HuH-7 (cell line): ENCODE data around the gene HOXA1.
A peak's percentile ranks its signal among the peaks of the same experiment; 100 is the strongest.

Experiments used
- DNase-seq: peaks from one replicate; pipeline ENCODE4 v3.0.0; 2011; ENCODE audit warnings: low spot score

The HOXA1 gene

DNA sequence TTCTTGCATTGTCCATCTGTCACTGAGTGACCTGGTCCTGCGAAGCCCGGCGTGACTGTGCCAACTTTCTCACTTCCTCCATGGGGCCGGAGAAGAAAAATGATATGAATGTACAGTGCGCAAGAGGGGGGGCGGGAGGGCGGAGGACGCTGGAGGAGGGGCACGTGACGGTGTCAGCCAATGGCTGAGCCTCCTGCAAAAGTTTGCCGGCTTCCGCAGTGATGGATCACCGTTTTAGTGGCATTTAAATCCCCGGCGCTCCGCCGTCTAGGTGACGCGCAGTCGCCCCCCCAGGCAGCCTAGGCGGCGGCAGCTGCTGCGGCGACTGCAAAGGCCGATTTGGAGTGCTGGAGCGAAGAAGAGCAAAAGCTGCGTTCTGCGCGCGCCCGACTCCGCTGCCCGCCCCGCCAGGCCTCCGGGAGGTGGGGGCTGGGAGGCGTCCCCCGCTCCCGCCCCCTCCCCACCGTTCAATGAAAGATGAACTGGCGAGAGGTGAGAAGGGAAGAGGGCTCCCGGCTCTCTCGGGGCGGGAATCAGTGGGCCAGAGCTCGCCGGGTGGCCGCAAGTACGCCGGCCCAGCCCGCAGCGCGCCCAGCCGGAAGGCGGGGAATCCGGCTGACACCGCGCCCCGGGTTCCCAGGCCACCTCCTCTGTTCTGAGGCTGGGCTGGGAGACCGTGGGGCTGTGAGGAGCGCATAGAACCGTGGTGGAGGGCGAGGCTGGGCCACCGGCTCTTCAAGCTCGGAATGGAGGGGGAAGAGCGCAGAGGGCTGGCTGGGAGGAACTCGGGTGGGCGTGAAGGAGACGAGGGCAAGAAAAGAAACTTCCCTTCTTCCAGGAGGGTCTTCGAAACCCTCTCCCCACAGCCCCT is at the start of gene HOXA1:
HOXA1 (minus strand) TSS at position 104 of the 871 bp plus-strand sequence; CDS start at position 16, 88 bp downstream.
- peak; percentile 99 for DNase-seq

DNA sequence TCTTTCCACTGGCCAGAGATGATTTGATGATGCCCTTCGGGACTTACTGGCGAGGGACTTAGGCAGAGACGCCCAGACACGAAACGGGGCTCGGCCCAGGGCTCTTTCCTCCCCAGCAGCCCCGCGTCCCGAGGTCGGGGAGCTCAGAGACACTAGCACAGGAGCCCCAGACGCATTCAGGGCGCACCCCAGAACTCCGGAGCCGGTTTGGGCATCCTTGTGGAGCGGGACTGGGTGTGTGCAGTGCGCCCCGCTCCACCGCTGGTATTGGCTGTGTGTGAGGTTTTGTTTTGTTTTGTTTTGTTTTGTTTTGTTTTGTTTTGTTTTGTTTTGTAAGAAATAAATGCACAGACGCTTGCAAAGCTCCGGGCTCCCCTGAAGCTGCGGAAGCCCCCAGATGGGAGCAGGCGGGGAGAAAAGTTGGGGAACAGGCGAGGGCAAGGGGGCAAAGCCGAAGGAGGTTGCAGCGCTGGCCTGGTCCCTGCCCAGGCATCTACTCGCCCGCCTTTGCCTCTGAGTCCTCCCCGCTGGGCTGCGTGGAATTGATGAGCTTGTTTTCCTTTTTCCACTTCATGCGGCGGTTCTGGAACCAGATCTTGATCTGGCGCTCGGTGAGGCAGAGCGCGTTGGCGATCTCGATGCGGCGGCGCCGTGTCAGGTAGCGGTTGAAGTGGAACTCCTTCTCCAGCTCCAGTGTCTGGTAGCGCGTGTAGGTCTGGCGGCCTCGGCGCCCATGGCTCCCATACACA is 49.5 kb upstream of the HOXA1 start:
- DNase-seq, result no peak

DNA sequence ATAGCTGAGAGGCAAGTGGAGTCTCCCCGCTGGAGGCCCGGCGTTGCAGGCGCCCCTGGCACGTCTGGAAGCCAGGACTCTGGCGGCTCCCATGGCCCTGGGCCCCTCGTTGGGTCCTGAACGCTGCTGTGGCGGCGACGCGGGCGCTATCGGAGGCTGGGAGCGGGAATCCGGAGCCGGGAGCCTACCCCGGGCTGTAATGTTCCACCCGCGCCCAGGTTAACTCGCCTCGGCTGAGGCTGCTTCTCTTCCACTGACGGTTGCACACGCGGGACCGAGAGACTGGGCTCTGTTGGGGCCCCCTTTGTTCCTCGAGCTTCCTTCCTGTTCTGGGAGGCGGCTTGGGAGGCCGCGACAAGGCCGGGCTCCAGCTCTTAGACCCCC is 49.0 kb upstream of the HOXA1 start:
- DNase-seq, result no peak

DNA sequence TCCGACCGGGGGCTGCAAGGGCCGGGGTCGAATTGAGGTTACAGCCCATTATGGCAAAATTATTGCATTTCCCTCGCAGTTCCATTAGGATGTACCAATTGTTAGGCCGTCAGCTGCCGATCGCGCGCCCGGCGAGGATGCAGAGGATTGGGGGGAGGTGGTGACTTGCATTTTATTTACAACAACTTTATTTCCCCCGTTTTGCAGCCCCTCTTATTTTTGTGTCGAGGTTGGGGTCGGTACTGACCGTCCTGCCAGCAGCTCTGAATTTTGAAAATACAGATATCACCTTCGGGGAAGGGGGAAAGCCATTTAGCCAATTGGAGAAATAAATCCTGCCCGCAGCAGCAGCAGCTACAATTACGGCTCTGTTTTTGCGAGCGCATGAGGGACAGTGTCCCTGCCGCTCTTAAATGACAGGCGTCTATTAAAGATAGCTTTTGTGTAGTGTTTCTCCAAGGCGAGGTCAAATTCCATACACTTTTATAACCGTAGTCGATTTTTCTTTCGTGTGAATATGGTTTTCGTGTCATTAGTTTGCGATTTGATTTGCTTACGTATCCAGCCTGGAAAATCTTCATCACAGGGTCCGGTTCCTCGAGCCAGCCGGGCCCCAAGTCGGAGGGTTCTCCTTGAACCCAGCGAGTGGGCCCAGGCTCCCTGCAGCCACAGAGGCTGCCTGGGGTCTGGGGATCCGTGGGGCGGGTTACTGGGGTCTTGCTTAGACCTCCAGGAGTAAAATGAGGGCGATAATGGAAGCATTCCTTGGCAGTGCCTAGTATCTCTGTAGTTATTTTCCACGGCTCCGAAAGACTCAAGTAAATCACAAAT is 48.4 kb upstream of the HOXA1 start:
- DNase-seq, result no peak

DNA sequence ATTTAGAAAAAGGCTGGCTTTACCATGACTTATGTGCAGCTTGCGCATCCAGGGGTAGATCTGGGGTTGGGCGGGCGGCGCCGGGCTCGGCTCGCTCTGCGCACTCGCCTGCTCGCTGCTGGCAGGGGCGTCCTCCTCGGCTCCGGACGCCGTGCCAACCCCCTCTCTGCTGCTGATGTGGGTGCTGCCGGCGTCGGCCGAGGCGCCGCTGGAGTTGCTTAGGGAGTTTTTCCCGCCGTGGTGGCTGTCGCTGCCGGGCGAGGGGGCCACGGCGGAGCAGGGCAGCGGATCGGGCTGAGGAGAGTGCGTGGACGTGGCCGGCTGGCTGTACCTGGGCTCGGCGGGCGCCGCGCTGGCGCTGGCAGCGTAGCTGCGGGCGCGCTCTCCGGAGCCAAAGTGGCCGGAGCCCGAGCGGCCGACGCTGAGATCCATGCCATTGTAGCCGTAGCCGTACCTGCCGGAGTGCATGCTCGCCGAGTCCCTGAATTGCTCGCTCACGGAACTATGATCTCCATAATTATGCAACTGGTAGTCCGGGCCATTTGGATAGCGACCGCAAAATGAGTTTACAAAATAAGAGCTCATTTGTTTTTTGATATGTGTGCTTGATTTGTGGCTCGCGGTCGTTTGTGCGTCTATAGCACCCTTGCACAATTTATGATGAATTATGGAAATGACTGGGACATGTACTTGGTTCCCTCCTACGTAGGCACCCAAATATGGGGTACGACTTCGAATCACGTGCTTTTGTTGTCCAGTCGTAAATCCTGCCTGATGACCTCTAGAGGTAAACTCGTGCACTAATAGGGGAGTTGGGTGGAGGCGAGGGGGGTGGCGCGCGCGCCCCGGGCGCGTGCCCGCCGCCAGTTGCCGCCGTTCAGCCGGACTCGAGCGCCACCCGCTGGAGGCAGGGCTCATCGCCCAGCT is 47.5 kb upstream of the HOXA1 start, which contains the start of gene HOXA5:
HOXA5 (minus strand) TSS at position 659 of the 927 bp plus-strand sequence; CDS start at position 585, 74 bp downstream.
- DNase-seq, result peak; percentile 99

DNA sequence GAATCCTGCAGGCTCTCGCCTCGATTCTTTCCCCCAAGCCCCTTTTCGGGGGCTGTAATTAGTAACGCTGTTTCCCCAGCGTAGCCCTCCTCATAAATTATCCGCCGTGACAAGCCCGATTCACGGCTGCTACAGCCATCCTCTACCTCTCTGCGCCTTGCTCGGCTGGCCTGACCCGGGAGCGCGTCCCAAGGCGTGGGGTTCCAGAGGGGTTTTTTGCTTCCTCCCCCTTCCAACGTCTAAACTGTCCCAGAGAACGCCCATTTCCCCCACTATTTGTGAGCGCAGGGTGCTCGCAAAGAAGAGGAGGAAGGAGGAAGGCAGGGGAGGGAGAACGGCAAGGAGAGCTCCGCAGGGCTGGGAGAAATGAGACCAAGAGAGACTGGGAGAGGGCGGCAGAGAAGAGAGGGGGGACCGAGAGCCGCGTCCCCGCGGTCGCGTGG is 46.8 kb upstream of the HOXA1 start:
- DNase-seq, result no peak

DNA sequence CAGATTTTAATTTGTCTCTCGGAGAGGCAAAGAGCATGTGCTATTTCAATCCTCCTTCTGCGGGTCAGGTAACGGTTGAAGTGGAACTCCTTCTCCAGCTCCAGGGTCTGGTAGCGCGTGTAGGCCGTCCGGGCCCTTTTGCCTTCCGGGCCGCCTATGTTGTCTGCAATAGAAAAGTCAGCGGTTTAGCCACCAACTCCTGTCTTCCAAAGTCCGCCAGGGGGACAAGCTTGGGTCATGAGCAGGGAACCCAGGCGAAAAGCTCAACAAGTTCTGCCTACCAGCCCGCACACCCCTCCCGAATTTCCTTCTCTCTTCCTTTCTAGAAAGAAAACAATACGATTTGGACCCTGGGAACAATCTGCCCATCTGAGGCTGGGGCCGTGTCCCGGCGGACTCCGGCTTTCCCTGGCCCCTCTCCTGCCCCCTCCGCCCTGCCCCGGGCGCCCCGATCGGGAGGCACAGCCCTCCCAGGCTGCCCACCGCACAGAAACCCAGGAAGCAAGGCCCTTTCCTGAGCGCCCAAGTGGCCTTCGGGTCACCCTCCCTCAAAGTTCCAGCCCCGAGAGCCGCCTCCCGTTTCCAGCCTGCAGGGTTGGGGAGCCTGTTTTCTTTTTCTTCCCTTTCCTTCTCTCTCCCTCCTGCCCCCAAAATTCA is 46.3 kb upstream of the HOXA1 start:
- peak; percentile 91 for DNase-seq

DNA sequence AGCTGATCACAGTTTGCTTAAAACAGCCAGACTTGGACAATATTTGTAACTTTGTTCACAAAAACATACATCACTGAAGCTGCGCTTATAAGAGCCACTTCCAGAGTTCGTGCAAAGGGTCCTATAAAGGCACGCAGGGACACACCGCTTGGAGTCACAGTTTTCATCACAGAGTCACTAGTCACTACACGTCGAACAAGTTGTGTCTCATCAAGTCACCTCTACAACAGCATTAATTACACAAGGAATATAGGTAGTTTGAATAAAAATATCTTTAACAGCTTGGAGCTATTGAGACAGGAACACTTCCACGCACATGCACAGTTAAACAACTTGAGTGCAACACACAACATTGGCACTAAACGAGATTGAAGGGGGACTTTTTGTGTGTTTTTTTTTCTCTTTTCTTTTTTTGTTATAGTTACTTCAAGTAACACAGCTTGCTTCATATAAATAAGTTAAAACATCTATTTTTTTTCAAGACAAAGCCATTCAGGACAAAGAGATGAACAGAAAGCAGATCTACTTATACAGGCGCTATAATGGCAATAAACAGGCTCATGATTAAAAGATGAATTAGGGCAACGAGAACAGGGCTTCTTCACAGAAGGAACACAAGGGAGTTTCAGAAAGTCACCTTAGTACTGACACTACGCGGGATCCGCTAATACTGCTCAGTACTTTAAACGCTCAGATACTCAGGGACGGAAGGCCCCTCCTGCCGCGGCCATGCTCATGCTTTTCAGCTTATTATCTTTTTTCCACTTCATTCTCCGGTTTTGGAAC is 45.5 kb upstream of the HOXA1 start:
- DNase-seq, result no peak

DNA sequence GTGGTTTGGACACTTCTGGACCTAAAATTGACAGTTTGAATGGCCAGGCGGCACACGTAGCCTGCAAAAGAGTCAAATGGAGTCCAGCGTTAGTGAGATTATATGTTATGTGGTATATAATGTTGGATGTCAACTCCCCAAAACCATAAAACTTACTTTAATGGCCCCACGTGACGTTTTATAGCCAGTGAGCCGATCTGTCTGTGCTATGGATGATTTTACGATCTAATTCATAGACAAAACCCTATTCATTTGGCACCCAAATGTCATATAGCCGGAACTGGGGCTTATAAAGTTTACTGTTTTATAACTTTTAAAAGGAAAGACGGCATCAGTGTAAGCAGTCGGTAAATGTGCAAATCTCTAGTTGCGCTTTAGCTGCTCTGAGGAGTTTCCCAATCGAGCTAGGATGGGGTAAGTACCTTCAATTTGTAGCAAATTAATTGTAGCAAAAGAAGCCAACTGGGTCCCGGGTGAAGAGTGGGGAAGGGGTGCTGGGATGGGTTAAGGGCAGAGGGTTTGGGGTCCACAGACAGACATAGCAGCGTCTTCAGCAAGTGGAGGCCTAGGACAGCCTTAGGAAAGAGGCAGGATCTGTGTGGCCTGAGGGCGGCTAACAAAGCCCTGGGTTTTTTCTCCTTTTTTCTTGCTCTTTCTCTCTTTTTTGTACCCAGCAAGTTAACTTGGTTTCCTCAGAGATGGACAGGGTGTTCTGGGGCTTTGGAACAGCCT is 44.5 kb upstream of the HOXA1 start:
- peak; percentile 70 for DNase-seq

DNA sequence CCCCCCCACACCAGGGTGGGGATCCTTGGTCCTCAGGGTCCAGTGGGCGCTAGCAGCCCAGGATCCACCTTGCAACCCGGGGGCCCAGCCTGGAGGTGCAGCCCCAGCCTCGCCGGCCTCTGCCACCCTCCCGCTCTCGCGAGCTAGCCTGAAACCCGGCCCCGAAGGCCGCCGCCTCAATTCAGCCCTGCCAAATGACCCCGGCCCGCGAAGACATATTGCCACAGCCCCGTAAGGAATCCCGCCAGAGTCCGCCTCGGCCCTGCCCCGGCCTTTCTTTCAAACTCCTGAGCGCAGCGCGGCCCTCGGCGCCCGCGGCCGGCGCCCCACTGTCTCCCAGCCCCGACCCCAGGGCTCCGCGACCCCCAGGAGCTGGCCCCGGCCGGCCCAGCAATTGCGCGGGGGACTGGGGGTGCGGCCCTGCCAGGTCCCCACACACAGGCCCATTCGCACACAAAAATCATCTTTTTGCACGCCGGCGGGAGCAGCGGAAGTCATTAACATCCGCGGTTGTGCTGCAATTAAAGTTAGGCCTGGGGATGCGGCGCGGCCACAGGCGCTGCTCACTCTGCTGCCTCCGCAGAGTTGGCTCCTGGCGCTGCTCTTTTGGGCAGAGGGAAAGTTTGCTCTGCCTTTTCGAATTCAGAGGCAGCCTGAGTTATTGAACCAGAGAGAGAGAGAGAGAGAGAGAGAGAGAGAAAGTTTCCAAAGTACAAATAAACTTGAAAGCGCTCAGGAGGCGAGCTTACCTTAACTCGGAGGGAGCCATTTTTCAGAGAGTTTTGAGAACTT is 43.7 kb upstream of the HOXA1 start:
- DNase-seq, result no peak

DNA sequence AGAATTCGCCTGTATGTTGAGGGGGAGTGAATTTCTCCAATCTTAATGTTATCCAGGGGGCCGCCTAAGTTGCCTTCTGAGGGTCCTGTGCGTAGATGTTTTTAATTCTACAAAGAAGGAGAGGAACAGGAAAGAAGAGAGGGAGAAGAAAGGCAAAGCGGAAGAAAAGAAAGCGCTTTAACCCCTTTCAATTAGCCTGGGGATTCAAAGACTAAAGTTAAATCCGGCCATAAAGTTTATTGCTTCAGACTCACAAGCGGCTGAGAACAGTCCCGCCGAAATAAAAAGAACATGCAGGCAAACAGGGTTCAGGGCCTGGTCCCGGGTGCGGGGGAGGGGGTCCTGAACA is 43.2 kb upstream of the HOXA1 start:
- DNase-seq, result no peak

DNA sequence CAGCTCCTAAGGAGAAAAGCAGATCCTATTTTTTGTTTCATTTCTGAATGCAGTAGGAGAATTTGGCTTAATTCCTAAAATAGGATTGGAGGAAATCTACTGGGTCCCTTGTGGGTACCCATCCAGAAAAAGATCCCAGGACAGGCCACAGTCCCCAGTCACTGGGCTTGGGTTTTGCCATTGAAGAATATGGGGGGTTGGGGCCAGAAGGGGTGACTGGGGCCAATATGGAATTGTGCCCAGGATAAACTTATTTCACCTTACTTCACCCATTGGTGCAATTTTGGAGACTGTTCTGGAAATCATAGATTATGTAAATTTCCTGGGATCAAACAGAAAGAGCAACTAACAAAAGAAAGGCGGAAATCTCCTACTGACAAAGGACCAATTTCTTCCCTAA is 42.7 kb upstream of the HOXA1 start:
- no peak for DNase-seq

DNA sequence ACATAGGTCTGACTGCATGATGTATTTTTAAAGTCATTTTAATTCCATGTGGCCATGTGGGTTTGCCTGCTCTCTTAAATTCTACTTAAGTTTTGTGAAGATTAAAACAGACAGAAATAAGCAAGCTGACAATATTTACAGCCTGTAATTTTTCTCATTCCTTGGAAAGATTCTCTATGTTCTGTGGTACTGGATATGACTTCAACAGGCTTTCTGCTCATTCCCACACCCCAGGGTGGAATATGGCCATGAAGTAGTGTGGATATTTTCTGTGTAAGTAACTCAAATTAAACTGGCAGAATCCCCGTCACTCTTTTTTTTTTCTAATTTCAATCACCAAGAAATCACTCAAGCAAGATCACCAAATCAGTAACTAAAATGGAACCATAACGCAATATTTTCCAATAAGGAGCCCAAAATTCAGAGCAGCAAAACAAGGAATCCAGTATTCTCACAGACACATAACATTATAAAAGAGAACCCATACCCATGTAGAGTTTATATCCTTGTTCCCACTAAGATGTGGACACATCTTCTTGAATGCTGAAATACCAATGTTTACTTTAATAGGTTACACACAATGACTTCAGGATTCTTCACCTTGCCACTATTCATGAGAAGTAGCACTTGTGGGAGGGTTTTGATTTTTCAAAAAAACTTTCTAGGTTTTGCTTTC is 42.0 kb upstream of the HOXA1 start:
- DNase-seq, result no peak

DNA sequence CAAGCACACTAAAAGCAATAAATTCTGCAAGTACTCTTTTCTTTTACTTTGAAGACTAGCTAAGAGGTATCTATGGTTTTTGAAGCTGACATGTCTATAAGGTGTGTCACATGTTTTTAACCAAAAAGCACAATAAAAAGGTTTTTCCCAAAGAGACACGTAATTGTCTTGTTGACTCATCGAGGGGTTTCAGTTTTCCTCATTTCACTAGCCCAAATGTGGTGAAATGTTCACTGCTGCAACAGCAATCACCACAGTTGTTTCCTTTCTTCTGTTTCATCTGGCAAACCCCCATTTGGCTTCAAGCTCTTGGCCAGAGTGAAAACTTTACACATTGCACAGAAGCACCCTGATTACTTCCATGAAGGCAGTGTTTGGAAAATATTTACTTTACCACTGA is 38.6 kb upstream of the HOXA1 start:
- no peak for DNase-seq

DNA sequence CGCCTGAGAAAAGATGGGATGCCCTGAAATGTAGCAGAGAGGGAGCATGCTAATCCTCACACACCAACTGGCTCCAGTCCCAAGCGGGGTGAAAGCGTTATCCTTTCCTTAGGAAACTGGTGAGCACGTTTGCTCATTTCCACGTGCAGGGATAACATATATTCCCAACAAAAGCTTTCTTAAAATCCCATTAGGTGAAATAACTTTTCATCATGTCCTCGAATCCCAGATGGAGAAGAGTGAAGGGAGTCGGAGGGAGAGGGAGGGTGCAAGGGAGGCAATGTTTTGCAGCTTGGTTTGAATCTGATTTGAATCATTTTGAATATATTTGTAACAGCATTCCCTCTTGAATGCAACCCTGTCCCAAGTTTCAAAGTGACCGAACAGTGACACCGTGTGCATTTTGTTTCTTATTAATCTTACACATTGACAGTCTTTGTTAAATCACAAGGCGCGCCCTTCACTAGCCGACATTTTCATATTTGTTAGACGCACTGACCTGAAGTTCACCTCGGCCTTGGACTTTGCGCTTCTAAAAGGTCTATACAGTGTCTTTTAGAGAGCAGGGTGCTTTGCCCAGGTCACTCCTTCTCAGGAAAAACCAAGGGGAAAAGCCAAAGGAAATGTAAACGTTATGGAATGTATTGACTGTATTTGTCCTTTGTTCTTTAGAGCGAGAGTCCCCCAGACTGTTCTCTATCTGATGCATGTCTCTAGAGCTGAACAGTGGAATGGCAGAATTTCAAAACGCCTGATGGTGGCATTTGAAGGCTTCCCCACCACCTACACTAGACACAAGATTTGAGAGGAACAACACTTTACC is 37.8 kb upstream of the HOXA1 start:
- peak; percentile 15 for DNase-seq

DNA sequence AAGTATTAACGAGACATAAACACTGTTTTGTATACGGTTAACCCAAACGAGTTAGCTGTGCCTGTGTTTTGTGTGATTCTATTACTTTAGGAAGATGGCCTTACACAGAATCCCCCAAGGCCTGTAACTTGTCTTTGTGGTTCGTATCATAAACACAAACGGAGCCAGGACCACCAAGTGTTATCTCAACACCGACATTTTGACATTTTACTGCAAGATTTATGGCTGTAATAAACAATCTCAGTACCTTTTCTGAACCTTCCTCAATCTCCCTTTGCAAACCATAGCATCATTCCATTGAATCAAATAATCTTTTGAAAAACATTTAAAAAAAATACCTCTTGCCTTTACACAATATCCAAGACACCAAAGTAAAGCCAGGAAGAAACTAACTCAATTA is 37.2 kb upstream of the HOXA1 start:
- no peak for DNase-seq

DNA sequence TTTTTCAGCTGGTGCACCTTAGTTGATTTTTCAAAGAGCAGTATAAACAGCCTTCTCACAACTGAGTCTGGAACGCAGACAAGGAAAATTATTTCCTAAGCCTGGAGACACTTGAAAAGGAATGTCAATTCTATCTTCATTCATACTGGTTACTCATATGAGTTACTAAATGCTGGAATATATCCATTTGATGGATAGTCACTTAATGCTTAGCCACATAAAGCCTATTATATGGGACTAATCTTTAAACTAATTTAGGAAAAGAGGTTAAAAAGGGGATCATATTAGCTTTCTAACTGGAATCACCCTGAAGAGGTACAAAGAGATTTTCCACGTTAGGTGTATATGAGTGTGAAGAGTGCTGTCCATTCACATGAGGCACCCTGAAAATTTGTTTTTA is 36.4 kb upstream of the HOXA1 start:
- DNase-seq, result no peak
